GM19397 (cell line): ENCODE measurements around the gene CYP2W1.
"Not testable (repeated sequence)": the region's sequence is repeated elsewhere in the genome, so short reads cannot be mapped to it uniquely, and the experiment has no call there.

Experiments
- ATAC-seq: cut with Tn5 transposase; IDR thresholded peaks from one replicate; pipeline ENCODE4 v1.9.1; 2021; ENCODE audit warnings: mild to moderate bottlenecking, moderate library complexity; ENCODE audit not compliant: unreplicated experiment

The CYP2W1 gene

GRCh38 chr7:1027242-1028043, 44.5 kb downstream of the CYP2W1 start:
- ATAC-seq: no peak

GRCh38 chr7:1028044-1028770, 45.2 kb downstream of the CYP2W1 start:
- peak; percentile 54 for ATAC-seq

GRCh38 chr7:1028775-1029636, 46.0 kb downstream of the CYP2W1 start:
- no peak for ATAC-seq

GRCh38 chr7:1029637-1030443, 46.9 kb downstream of the CYP2W1 start:
- no peak for ATAC-seq

- ATAC-seq: no peak
Measured at GRCh38 chr7:1030444-1031070, 47.6 kb downstream of the CYP2W1 start.

- ATAC-seq: no peak
Measured at GRCh38 chr7:1031716-1032455, 48.9 kb downstream of the CYP2W1 start.

- no peak for ATAC-seq
Measured at GRCh38 chr7:1032536-1033181, 49.7 kb downstream of the CYP2W1 start.

- ATAC-seq: no peak
Measured at GRCh38 chr7:1033546-1034145, 50.7 kb downstream of the CYP2W1 start.

GRCh38 chr7:1034769-1035168, 51.8 kb downstream of the CYP2W1 start:
- ATAC-seq: not testable (repeated sequence)

- ATAC-seq: not testable (repeated sequence)
Measured at GRCh38 chr7:1036164-1036928, 53.4 kb downstream of the CYP2W1 start.
